Activated CD4-positive, alpha-beta T cell treated with anti-CD3 and anti-CD28 coated beads for 48 hours (primary cell): ENCODE data around the gene SIRT2.

Source experiments
- DNase-seq: peaks from one replicate; pipeline ENCODE4 v3.0.0-alpha.2; 2020

Gene SIRT2

GRCh38 chr19:38919837-38920601, 20.6 kb upstream of the SIRT2 start:
- no peak for DNase-seq

DNA sequence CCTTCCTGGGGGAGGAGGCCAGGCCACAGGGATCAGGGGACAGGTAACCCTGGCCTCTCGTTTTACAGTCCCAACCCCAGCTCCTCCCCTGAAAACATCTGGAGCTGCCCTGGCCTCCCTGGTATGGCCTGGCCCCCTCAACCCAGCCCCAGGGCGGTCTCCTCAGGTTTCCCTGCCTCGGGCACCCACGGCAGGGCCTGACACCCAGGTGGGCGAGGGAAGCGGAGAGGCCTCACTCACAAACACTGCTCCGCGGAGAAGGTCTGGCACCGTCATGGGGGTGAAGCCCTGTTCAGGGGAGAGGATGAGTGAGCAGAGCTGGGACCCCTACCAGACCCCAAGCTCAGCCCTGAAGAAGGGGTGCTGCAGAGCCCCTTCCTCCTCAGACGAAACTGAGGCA, 19.1 kb upstream of the SIRT2 start:
- DNase-seq, result no peak

DNA sequence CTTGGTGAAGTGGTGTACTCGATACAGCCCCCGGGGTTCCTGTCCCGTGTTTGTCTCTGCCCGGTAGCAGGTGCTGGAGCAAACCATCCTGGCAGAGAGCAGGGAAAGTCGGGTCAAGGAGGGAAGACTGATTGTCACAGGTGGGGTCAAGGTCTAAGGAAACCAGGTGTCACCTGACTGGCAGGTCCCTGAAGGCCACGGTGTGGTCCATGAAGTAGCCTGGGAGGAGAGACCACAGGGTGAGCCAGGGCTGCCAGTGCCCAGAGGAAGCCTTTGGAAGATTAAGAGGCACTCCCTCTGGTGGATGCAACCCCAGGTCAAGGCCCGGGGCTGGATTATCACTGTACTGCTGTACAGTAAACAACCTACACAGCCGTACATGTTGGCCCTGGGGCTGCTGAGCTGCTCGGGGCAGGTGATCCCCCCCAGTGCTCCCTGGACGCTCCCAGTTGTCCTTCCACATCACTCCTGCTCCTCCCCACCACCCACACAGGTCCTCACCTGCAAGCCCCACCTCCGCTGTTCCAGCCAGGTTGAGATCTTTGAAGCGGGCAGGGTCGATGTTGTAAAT, 18.6 kb upstream of the SIRT2 start:
- no peak for DNase-seq

DNA sequence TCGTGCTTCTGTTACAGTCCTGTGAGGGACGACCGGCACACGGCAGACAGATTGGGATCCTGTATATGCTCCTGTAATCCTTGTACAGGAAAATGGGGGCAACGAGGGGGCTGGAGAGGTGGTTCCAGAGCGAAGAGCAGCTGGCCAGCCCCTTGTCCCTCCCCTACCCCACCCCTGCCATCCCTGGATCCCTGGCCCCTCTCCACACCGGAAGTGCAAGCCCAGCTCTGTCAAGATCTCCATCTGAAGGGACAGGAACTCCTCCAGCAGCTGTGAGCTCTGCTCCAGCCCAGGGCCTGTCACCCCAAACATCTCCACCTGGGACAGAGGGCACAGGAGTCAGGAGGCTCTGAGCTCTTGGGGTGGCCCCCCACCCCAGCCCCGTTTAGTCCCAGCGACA, 18.1 kb upstream of the SIRT2 start:
- DNase-seq, result no peak

- no peak for DNase-seq
Measured at GRCh38 chr19:38915329-38916321, 16.2 kb upstream of the SIRT2 start.

DNA sequence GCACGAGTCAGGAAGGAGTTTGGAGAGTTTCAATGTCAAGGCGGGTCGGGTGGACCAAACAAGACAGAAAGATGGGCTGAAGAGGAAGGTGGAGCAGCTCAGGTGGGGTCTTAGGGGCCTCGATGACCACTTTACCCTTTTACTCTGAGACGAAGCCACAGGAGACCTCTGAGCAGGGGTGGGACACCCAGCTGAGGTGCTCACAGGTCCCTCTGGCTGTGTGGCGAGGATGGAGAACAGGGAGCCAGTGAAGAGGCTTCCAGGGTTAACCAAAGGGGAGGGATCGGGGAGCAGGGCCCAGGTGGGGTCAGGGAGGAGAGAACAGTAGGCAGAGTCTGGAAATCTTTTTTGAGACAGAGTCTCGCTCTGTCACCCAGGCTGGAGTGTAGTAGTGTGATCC, 14.5 kb upstream of the SIRT2 start:
- no peak for DNase-seq

DNA sequence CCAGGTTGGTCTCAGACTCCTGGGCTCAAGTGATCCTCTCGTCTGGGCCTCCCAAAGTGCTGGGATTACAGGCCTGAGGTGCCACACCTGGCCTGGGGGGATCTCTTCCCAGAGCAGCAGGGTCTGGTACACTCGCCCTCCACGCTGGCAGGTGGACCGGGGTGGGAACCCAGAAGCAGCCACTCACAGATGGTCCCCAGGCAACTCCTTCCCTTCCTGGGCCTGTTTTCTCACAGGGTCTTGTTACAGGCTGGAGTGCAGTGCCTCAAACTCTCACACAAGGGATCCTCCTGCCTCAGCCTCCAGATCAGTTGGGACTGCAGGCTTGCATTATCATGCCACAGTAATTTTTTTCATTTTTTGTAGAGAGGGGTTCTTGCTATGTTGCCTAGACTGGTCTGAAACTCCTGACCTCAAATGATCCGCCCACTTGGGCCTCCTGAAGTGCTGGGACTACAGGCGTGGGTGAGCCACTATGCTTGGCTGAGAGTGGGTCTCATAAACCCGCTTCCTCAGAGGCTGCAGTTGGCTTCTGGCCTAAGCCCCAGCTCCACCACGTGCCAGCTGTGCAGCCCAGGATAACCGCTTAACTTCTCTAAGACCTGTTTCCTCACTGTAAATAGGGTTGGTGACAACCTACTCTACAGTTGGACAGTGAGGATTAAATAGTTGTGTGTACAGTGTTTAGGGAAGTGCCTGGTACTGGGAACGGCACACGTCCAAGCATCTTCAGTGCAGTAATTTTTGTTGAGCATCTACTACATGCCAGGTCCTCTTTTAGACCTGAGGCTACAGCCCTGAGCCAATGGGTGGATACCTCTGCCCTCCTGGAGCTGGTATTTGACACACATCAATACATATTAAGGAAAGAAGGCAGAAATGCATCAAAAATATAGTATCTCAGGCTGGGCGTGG, 13.4 kb upstream of the SIRT2 start:
- peak; percentile 19 for DNase-seq

DNA sequence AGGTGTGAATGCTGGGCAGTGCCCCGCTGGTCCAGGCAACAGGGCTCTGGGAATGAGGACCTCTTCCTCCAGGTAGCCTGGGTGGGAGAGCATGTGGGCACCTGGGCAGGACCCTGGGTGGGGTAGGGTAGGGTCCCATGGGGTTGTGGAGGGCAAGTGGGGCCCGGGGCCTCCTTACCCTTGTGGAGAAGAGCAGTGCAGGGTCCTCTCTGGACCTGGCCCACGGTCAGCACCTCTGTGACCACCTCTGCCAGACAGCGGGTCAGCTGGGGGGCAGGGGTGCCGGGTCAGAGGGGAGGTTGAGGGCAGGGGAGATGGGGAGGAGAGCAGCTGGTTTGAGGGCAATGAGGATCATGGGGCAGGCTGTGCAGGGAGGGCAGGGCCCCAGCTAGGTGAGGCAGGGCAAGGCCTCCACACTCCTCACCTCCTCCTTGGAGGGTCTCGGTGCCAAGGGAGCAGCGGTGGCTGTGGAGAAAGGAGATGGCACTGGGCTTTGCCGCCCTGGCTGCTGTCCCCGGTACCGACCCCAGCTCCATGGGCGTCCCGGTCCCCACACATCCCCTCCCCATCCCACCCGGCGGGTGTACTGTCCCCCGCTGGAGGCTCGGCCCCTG, 12.1 kb upstream of the SIRT2 start:
- DNase-seq, result no peak

DNA sequence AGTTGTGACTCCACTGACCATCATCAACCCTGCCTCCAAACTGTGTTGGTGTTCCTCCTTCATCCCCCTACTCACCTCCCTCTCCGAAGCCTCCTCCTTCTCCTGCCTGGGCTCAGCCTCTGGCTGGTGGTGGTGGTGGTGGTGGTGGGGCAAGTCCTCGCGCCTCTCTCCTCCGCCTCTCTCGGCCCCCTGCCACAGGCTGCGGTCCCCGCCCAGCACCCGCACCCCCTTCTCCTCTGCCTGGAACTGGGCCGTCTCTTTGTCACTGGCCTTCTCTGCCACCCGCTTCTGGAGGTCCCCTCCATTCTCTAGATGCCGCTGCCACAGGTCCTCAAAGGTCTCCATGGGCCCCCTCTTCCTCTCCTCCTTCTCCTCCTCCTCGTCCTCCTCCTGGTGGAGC, 11.1 kb upstream of the SIRT2 start:
- DNase-seq, result no peak

DNA sequence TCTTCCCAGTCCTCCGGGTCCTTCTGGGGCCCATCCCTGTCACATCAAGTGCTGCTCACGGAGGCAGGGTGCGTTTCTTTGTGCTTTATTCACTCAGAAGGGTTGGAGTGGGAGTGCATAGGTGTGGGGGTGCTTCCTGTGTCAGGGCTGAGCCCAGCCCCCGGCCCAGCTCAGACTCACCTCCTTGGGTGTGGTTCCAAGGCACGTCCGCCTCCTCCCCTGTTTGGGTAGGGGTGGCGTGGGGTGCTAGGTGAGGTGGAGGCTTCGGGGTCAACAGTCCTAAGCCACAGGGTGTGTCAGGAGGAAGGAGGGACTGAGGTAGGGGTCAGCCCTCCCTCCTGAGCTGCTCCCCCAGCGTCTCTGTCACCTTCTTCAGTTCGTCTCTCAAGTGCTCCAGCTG, 9.5 kb upstream of the SIRT2 start:
- DNase-seq, result no peak

GRCh38 chr19:38907670-38908069, 8.3 kb upstream of the SIRT2 start:
- no peak for DNase-seq

- DNase-seq, result no peak
Measured at GRCh38 chr19:38907227-38907626, 7.8 kb upstream of the SIRT2 start.

DNA sequence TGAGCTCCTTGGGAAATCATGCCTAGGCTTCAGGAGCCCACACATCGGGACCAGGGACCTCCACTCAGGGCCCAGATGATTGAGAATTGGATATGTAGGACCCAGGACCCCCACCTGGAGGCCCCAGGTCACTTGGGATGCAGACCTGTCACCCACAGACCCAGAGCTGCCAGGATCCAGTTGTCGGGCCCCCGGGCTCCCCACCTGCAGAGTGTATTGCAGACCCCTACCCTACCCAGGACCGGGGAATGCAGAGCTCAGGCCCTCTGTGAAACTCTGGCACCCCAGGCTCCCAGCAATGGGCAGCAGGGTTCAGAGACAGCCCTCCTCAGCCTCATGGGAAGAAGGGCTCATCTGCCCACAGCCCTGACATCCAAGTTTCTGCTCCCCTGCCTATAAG, 6.2 kb upstream of the SIRT2 start:
- no peak for DNase-seq

DNA sequence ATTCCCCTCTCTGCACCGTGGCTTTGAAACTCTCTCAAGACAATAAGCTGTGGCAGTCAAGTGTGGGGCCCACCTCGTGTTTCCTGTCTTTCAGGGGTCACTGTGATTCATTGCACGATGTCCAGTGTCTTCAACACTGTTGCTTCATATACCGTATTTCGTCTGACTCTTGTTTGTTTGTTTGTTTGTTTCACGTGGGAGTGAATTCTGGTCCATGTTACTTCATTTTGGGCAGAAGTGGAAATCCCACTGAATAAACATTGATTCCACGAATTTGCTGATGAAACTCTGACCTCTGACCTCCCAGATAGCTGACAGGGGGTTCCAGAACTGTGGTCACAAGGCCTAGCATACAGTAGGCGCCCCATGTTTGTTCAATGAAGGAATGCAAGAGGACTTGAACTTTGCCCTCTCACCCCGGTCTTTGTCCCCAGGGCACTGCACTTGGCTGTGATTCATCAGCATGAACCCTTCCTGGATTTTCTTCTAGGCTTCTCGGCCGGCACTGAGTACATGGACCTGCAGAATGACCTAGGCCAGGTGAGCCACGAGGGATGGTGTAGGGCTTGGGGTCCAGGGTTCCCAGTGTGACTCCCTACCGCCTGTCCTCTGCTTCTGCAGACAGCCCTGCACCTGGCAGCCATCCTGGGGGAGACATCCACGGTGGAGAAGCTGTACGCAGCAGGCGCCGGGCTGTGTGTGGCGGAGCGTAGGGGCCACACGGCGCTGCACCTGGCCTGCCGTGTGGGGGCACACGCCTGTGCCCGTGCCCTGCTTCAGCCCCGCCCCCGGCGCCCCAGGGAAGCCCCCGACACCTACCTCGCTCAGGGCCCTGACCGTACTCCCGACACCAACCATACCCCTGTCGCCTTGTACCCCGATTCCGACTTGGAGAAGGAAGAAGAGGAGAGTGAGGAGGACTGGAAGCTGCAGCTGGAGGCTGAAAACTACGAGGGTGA, 5.4 kb upstream of the SIRT2 start:
- no peak for DNase-seq

DNA sequence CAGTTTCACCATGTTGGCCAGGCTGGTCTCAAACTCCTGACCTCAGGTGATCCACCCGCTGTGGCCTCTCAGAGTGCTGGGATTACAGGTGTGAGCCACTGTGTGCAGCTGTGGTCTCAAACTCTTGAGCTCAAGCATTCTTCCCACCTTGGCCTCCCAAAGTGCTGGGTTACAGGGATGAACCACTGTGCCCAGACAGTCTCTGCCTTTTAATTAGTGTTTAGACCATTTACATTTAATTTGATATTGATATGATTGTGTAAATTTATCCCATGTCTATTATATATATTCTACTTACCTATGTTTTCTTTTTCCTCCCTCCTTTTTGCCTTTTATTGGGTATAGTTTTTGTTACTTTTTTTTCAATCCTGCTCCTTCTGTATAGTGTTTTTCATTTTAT, 2.3 kb upstream of the SIRT2 start:
- no peak for DNase-seq

- DNase-seq, result no peak
Measured at GRCh38 chr19:38900743-38901190, 1.3 kb upstream of the SIRT2 start.

DNA sequence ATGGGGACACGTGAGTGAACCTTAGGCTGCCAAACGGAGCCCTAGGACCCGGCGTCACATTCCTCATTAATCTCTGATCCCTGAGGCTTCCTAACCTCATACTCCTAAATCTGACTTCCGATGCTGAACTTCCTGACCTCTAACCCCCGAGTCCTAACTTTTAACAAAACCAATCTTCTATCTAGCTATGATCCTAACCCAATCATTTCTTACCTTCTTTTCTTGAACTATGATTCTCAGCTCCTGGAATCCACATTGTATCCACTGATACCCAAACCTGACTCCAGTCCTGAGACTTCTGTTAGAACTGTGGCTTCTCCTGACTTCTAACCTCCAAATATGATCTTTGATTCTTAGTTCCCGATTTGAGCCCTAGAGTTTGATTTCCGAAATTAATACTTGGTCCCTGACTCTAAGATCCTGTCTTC, 798 bp upstream of the SIRT2 start:
- DNase-seq, result no peak

DNA sequence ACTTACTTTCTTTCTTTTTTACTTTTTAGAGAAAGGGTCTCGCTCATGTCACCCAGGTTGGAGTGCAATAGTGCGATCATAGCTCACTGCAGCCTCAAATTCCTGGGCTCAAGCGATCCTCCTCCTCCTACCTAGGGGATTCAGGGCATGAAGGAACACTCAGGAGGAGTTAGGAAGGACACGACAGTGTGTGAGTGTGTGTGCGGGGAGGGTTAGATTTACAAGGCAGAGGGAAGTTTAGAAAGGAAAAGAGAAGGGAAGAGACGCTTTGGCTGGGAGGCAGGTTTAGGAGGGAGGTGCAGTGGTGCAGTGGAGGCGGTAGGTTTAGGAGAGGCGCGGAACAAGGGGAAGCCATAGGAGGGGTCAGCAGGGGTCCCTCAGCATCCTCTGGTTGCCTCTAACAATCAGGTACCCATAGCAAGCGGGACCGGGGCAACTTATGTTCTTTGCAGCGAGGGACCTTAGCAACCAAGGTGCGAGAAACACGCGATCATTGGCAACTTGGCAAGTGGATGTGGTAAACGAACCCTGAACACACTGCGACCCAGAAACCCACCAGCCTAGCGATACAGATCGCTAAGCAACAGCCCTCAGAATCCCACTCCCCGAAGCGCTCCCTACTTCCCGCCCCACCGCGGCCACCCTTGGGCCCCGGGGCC, 501 bp downstream of the SIRT2 start:
- DNase-seq, result no peak

DNA sequence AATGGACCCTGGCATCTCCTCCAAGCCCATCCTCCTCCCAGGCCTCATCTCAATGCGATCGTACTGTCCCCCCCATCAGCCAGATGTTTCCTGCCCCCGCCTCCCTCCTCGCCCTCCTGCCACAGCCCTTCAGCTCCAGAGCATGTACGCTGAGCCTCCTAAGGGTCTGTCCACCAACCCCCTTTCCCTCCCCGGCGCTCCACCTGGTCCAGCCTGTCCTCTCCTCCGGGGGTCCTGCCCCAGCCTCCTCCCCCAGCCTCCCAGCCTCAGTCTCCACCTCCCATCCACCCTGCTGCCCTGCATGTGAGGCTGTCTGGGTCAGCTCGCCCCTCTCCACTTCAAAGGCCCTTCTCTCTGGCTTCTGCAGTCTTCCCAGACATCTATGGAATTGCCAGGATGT, 4.5 kb downstream of the SIRT2 start:
- DNase-seq, result no peak

DNA sequence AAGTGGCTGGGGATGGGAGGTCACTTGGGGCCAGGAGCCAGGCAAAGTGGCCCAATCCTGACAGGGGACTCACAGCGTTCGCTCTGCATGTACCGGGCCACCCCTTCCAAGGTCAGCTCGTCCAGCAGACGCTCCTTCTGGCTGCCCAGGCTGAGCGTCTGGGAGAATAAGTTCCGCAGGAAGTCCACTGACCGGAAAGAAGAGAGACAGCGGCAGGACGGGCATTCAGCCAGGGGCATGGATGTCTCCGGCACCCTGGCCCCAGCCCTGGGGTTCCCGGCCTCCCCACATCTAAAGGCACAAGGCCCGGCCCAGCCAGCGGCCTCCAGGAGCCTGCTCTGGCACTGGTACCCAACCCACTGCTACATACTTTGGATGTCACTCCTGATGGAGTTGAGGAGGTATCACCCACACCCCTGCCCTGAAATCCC, 6.1 kb downstream of the SIRT2 start:
- DNase-seq, result no peak
